LNCaP clone FGC (cell line): ENCODE data around the gene CBX1.
A peak's percentile ranks its signal among the peaks of the same experiment; 100 is the strongest.

ENCODE experiments used
- DNase-seq: peaks from one replicate; pipeline ENCODE4 v3.0.0-alpha.2; 2011; ENCODE audit warnings: low read depth
- H3K4me3 ChIP-seq: 2 replicates; pipeline ENCODE4 v1.5.1; 2011; ENCODE audit warnings: mild to moderate bottlenecking, low read depth, low read length, control low read depth
- TF ChIP-seq, protein P1 (sequence below): IDR thresholded peaks from 2 replicates; pipeline ENCODE4 v1.5.1; 2012; ENCODE audit warnings: mild to moderate bottlenecking; ENCODE audit not compliant: control insufficient read depth, insufficient read depth; ENCODE audit errors: extremely low read depth

CBX1 gene

DNA sequence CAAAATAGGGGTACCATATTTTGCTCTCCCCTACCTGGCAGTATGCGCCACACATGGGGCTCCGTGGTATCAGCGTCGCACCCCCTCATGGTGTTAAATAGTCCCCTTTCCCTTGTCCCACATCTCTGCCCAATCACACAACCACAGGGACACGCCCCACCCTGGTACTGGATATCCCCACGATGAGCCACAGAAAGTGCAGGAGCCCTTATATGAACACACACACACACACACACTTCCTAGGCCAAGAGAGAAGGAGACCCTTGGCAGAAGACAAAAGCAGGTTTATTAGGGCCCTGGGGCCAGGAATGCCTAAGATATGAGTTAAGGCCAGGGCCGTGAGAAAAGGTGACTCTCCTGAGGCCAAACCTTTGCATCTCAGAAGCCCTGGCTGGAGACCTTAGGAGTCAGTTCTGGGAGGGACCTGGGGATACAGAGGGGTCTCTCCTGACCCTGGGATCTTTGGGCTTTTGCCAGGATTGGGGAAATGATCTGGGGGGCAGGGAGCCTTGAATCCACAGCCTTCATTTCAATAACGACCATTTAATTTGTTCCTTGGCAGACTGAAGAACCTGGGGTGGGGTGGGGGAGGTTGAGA lies 75.3 kb downstream of the CBX1 start:
- no peak for DNase-seq

DNA sequence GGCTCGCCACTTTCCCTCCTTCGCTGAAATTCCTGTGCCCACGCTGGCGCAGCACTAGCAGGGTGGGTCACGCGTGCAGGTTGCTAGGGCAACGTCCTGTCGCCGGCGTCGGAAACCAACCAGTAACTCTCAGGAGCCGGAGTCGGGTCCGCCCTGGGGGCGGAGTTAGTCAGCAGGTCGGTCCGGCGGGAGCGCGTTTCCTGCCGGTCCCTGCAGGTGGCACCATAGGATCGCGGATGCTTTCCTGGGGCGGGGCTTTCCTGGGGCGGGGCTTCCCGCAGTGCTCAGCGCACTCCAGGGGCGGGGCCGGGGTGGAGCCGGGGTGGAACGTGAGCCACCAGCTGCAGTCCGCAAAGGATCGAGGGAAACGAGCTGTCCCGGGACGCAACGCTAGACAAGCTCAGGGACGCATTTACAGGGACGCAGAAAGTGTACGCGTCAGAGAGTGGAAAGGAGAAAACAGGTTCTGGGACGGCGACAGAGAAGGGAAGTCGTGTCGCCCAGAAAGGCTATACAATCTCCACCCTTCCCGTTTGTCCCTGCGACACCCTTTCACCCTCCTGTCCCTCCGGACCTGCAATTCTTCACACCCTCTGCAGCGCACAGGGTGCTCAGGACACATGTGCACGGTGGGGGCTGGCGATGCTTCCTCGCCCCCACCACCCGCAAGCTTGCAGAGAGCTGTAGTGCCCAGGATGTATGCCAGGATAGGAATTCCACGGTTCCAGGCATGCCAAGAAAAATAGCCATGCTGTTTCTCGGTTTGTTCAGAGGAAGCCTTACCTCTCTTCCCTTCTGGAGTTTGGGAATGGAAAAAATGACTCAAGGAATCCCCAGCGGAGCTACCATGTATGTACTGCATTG lies 76.0 kb downstream of the CBX1 start:
- TF ChIP-seq, protein P1, sequence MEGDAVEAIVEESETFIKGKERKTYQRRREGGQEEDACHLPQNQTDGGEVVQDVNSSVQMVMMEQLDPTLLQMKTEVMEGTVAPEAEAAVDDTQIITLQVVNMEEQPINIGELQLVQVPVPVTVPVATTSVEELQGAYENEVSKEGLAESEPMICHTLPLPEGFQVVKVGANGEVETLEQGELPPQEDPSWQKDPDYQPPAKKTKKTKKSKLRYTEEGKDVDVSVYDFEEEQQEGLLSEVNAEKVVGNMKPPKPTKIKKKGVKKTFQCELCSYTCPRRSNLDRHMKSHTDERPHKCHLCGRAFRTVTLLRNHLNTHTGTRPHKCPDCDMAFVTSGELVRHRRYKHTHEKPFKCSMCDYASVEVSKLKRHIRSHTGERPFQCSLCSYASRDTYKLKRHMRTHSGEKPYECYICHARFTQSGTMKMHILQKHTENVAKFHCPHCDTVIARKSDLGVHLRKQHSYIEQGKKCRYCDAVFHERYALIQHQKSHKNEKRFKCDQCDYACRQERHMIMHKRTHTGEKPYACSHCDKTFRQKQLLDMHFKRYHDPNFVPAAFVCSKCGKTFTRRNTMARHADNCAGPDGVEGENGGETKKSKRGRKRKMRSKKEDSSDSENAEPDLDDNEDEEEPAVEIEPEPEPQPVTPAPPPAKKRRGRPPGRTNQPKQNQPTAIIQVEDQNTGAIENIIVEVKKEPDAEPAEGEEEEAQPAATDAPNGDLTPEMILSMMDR: peak; percentile 91
- DNase-seq: peak; percentile 86

More for the DNA sequence above, 75.3 kb downstream of the CBX1 start:
- TF ChIP-seq, protein P1: no peak
- peak overlapping the region; percentile 65 for H3K4me3 ChIP-seq

DNA sequence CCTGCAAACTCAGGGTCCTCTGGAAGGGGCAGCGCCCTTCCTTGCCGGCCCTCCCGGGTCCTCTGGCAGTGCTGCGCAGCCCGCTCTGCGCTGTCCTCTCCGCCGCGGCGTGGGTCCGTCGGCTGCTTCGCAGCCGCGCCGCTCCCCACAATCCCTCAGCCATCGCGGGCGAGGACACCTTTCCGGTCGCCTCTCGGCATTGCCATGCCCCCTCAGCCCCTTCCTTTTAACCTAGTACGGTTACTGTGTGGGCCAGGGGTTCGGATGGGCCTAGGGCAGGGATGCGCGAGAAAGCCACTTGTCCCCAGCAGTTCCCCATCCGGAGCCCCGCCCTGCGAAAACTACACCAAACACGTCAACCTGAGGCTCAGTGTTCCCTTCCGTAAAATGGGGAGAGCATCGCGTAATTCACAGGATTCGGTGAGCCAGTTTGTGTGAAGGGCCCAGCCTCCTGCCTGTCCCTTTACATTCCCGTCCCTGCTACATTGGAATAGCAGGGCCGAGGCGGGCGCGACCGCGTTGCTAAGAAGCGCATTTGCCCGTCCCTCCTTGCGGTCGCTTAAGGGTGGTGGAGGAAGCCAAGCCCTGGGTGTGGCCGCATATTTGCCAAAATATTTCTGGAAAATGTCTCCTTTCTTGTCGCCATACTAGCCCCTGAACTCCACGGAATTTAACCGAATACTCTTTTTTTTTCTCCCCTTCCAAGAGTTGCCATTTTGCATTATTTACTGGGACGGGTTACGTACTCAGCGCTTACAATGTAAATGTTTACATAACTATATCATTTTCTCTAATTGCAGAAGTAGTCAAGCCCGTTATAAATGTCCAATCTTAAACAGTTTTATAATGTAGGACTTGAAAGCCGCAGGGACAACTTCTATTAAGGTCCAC lies 76.9 kb downstream of the CBX1 start:
- no peak for DNase-seq
- H3K4me3 ChIP-seq: peak overlapping the region; percentile 48
- TF ChIP-seq, protein P1: no peak

More for the DNA sequence above, 76.0 kb downstream of the CBX1 start:
- H3K4me3 ChIP-seq: peak overlapping the region; percentile 65

DNA sequence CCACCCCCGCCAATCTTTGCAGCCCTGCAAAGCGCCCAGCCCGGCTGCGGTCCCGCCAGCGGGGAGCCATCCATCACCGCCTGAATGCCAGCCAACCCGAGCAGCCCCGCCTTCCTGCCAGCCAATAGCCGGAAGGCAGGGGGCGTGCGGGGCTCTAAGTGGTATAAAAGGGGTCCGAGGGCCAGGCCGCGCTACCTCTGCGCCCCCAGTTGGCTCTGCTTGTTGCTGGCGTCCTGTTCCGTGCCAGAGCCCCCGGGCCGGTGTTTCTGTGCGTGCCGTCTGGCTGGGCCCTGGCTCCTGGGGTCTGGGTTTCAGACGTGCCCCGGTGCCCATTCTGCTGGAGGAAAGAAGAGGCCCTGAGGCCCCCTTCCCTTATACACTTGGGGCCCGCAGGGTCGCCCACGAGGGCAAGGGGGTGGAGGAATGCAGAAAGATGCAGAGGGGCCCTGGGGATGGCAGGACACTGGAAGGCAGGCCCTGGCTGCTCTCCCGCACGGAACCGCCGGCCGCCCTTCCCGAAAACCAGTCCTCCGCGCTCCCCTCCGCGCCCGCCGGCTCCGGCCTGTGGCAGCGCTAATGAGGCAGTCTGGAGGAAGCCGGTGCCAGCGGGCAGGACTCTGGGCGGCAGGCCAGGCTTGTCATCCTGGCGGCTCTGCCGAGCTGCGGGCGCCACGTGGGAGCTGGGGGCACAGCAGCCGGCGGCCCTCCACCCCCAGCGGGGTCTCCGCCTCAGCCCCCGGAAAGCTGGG lies 77.7 kb downstream of the CBX1 start:
- TF ChIP-seq, protein P1: peak; percentile 60
- H3K4me3 ChIP-seq: peak overlapping the region; percentile 48
- DNase-seq: peak; percentile 46

DNA sequence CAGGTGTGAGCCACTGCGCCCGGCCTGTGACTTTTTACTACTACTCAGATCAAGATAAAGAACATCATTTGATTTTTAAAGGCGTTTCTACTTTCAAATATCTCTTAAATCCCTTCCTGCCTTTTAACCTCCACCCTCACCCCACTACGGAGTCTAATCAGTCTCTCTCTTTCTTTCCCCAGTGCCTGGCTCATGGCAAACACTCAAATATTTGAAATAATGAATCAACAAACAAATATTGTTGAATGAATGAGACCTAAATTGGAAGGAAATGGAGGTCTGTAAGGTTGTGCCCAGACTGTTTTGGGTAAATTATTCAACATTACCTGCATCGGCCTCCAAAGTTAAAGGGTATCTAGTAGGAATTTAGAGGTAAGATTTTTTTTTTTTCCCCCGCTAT lies 78.4 kb downstream of the CBX1 start:
- H3K4me3 ChIP-seq: no peak overlapping the region
- TF ChIP-seq, protein P1: no peak

DNA sequence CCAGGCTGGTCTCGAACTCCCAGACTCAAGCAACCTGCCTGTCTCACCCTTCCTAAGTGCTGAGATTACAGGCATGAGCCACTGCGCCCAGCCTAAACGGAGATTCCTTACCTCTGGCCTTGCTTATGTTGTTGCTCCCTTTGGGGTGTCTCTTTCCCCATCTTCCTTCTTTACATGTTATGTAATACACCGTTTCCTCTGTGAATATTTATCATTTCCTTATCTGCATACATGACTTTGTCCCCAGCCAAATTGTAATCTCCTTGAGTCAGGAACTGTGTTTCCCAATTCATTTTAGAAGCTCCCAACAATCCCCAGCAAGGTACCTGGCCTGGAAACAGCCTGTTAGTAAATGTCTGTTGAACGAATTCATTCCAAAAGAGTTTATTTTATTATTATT lies 79.3 kb downstream of the CBX1 start:
- TF ChIP-seq, protein P1: no peak
- H3K4me3 ChIP-seq: no peak overlapping the region
- no peak for DNase-seq

More for the DNA sequence above, 78.4 kb downstream of the CBX1 start:
- DNase-seq: no peak
